WERI-Rb-1 (cell line): ENCODE measurements around the gene SHROOM4.

Source experiments
- DNase-seq: peaks from one replicate; pipeline ENCODE4 v3.0.0-alpha.2; 2020
- H3K27ac ChIP-seq: fragments of 250-450 bp; sonication (Bioruptor Pico); 2 replicates; pipeline ENCODE4 v1.5.1; 2020; ENCODE audit warnings: mild to moderate bottlenecking, moderate library complexity
- H3K27me3 ChIP-seq: fragments of 250-450 bp; sonication (Bioruptor Pico); 2 replicates; pipeline ENCODE4 v1.5.1; 2021; ENCODE audit warnings: mild to moderate bottlenecking, low read depth, moderate library complexity; ENCODE audit not compliant: insufficient read depth, severe bottlenecking
- H3K36me3 ChIP-seq: fragments of 250-450 bp; sonication (Bioruptor Pico); 2 replicates; pipeline ENCODE4 v1.5.1; 2020; ENCODE audit warnings: mild to moderate bottlenecking, moderate library complexity
- H3K4me3 ChIP-seq: 2 replicates; pipeline ENCODE4 v1.5.1; 2011; ENCODE audit warnings: low read depth, mild to moderate bottlenecking, control low read depth, low read length
- H3K9me3 ChIP-seq: fragments of 250-450 bp; sonication (Bioruptor Pico); 2 replicates; pipeline ENCODE4 v1.5.1; 2021; ENCODE audit warnings: mild to moderate bottlenecking, moderate library complexity; ENCODE audit not compliant: severe bottlenecking
- TF ChIP-seq, protein P1 (sequence below): IDR thresholded peaks from 2 replicates; pipeline ENCODE4 v1.5.1; 2011; ENCODE audit warnings: low read depth, mild to moderate bottlenecking, control low read depth, inconsistent platforms, low read length

Gene SHROOM4

DNA sequence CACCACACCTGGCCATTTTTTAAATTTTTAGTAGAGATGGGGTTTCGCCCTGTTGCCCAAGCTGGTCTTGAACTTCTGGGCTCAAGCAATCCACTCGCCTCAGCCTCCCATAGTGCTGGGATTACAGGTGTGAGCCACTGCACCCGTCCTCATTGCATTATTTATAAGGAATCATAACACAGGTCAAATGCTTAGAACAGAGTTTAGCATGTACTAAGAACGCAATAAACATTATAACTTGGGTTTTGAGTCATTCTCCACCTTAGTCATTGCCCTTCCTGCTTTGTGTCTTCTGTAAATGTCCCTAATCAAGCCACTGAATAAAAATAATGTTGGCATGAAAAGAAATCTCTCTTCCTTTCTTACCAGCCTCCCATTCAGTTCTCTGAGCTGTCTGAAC, 38.5 kb upstream of the SHROOM4 start:
- Histone ChIP-seq H3K36me3 (no peaks in the 10 kb centered on the region), H3K27ac (no peak overlapping the region), H3K4me3 (no peak overlapping the region), H3K27me3 (peaks cover 11% of the 10 kb centered on the region), H3K9me3 (no peaks in the 10 kb centered on the region)
- TF ChIP-seq, protein P1, sequence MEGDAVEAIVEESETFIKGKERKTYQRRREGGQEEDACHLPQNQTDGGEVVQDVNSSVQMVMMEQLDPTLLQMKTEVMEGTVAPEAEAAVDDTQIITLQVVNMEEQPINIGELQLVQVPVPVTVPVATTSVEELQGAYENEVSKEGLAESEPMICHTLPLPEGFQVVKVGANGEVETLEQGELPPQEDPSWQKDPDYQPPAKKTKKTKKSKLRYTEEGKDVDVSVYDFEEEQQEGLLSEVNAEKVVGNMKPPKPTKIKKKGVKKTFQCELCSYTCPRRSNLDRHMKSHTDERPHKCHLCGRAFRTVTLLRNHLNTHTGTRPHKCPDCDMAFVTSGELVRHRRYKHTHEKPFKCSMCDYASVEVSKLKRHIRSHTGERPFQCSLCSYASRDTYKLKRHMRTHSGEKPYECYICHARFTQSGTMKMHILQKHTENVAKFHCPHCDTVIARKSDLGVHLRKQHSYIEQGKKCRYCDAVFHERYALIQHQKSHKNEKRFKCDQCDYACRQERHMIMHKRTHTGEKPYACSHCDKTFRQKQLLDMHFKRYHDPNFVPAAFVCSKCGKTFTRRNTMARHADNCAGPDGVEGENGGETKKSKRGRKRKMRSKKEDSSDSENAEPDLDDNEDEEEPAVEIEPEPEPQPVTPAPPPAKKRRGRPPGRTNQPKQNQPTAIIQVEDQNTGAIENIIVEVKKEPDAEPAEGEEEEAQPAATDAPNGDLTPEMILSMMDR, result no peak
- no peak for DNase-seq

DNA sequence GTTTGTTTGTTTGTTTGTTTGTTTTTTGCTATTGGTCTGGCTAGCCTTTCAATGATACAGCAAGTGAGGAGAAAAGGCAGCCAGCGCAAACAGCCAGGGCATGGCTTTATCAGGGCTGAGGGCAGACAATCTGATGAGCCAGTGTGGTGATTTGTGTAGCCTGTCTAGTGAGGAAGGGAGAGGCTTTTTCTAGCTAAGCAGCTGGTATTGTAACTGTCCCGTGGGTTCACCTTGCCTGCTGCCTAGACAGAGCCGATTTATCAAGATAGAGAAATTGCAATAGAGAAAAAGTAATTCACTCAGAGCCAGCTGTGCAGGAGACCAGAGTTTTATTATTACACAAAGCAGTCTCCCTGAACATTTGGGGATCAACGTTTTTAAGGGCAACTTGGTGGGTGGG, 28.2 kb upstream of the SHROOM4 start:
- TF ChIP-seq, protein P1, result no peak
- no peak for DNase-seq
- H3K36me3 ChIP-seq, result no peaks in the 10 kb centered on the region
- peaks cover 16% of the 10 kb centered on the region for H3K27me3 ChIP-seq
- H3K27ac ChIP-seq, result no peak overlapping the region
- no peak overlapping the region for H3K4me3 ChIP-seq
- no peaks in the 10 kb centered on the region for H3K9me3 ChIP-seq

DNA sequence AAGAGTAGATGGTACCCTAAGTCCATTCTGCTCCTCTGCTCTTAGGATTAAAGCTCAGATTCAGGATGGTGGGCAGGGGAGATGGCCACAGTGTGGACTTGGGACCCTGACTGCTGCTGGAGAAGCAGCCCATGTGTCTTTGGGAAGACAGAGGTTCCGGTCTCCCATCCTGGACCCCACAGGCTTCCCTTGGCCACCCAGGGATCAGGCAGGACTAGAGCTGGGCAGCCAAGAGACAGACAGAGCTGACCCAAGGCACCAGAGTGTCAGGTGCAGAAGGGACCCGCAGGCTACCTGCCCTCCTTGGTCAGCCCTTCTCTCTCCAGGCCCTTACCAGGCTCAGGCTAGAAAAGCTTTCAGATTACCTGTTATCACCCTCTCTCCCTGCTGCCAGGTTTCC, 25.7 kb upstream of the SHROOM4 start:
- no peak for DNase-seq
- peaks cover 16% of the 10 kb centered on the region for H3K27me3 ChIP-seq
- H3K36me3 ChIP-seq, result no peaks in the 10 kb centered on the region
- no peak overlapping the region for H3K27ac ChIP-seq
- TF ChIP-seq, protein P1, result no peak
- no peak overlapping the region for H3K4me3 ChIP-seq
- H3K9me3 ChIP-seq, result no peaks in the 10 kb centered on the region

DNA sequence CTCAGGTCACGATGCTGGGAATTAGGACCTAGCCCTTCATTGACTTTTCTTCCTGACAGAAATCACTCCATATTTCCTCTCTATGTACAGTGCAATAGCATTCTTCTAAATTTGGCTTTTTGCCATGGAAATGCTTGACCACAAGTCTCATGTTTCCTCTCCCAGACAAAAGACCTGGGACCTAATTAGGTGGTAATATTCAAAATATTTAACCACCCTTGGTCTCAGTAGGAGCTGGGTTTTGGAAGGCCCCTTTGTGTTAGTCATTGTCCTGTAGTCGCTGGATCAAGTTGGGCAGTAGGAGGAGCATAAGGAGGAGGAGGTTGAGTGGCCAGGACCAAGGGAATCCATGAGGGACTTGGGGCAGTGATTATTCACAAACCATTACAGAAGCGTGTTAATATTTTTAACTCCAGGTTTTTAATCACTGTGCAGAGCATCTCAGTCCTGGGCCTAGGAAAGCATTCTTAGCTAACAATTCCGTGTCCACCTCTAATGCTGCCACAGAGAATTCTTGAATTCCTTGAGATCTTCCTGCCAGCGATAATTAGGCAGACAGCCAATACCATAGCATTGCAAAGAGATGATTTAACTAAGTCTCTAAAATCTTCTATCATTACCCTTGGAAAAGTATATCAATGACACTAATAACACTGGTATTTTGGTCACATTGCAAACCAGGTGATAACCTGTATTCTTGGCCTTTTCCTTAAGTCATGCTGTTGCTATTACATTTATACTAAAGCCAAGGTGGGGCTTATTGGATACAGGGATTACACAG, 25.0 kb upstream of the SHROOM4 start:
- Histone ChIP-seq H3K27me3 (peaks cover 16% of the 10 kb centered on the region), H3K9me3 (no peaks in the 10 kb centered on the region), H3K27ac (no peak overlapping the region), H3K36me3 (no peaks in the 10 kb centered on the region), H3K4me3 (no peak overlapping the region)
- no peak for DNase-seq
- TF ChIP-seq, protein P1, result no peak

DNA sequence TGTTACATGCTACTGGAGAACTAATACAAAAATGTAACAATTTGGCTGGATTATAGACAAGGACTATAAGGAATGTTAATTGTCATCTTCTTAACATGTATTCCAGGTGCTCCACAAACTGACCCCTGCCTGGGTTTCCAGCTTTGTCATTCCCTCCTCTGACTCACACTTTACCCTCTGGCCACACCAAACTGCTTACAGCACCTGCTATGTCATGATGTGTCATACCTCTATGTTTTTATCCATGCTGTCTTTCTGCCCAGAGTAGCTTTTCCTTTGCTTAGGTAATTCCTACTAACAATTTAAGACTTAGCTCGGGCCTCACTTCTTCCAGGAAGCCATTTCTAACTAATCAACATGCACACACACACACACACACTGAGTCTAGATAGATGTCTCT, 14.0 kb upstream of the SHROOM4 start:
- no peak overlapping the region for H3K4me3 ChIP-seq
- no peaks in the 10 kb centered on the region for H3K36me3 ChIP-seq
- no peak for DNase-seq
- TF ChIP-seq, protein P1, result no peak
- H3K27me3 ChIP-seq, result peaks cover 38% of the 10 kb centered on the region
- H3K9me3 ChIP-seq, result no peaks in the 10 kb centered on the region
- H3K27ac ChIP-seq, result no peak overlapping the region

DNA sequence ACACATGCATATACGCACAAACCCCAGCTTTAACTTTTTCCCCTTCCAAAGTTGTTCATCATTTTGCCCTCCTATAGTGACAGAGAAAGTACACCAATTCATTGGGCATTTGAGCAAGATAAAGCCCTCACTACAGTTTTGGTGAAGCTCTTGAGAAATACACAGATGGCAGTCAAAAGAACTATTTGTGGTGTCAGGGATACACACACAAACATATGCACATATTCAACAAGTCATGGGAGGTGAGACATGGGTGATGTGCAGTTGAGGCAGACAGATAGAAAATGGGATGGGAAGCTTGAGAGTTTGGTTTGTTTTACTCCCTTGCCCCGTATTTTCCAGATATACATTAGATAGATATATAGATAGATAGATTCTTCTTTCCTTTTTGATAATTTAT, 11.8 kb upstream of the SHROOM4 start:
- Histone ChIP-seq H3K27me3 (peaks cover 40% of the 10 kb centered on the region), H3K4me3 (no peak overlapping the region), H3K27ac (no peak overlapping the region), H3K36me3 (no peaks in the 10 kb centered on the region), H3K9me3 (no peaks in the 10 kb centered on the region)
- no peak for DNase-seq
- TF ChIP-seq, protein P1, result no peak
